Memory B cell (primary cell): Measurements from ENCODE around the gene NME3.
"Not testable (repeated sequence)": the region's sequence is repeated elsewhere in the genome, so short reads cannot be mapped to it uniquely, and the experiment has no call there.

Experiments
- ATAC-seq: fragments of 150-1000 bp; cut with Tn5 transposase; 2 replicates; pipeline ENCODE4 v1.10.0; 2021; ENCODE audit warnings: low read depth, mild to moderate bottlenecking, moderate library complexity
- DNase-seq, 2 donors: peaks; one replicate each; pipeline ENCODE4 v3.0.0; 2022; ENCODE audit warnings: low spot score in 2 of 2
- H3K27ac Mint-ChIP-seq: one replicate; pipeline ENCODE4 v1.8.0; 2022; ENCODE audit warnings: mild to moderate bottlenecking, moderate library complexity, mixed read lengths
- H3K27me3 Mint-ChIP-seq: one replicate; pipeline ENCODE4 v1.8.0; 2022; ENCODE audit warnings: mixed read lengths
- H3K36me3 Mint-ChIP-seq: one replicate; pipeline ENCODE4 v1.8.0; 2022; ENCODE audit warnings: mild to moderate bottlenecking, mixed read lengths
- H3K4me1 Mint-ChIP-seq: one replicate; pipeline ENCODE4 v1.8.0; 2022; ENCODE audit warnings: mixed read lengths
- H3K4me3 Mint-ChIP-seq: one replicate; pipeline ENCODE4 v1.8.0; 2022; ENCODE audit warnings: mild to moderate bottlenecking, moderate library complexity, mixed read lengths
- H3K9me3 Mint-ChIP-seq: one replicate; pipeline ENCODE4 v1.8.0; 2022; ENCODE audit warnings: mixed read lengths

The NME3 gene

GRCh38 chr16:1746693-1747195 is 24.6 kb downstream of the NME3 start:
- Mint-ChIP-seq H3K27me3 (no peaks in the 10 kb centered on the region), H3K4me3 (no peak overlapping the region), H3K9me3 (no peaks in the 10 kb centered on the region), H3K27ac (no peak overlapping the region), H3K4me1 (peaks cover 2% of the 10 kb centered on the region), H3K36me3 (peaks cover 16% of the 10 kb centered on the region)
- ATAC-seq (no peak), DNase-seq (no peak)

- H3K4me1 Mint-ChIP-seq: peaks cover 3% of the 10 kb centered on the region
- DNase-seq (no peak), ATAC-seq (no peak)
- peaks cover 16% of the 10 kb centered on the region for H3K36me3 Mint-ChIP-seq
- H3K9me3 Mint-ChIP-seq: no peaks in the 10 kb centered on the region
- no peaks in the 10 kb centered on the region for H3K27me3 Mint-ChIP-seq
- no peak overlapping the region for H3K4me3 Mint-ChIP-seq
- H3K27ac Mint-ChIP-seq: no peak overlapping the region
Measured at GRCh38 chr16:1745900-1746692, 25.2 kb downstream of the NME3 start.

GRCh38 chr16:1745181-1745899 is 26.0 kb downstream of the NME3 start:
- peaks cover 16% of the 10 kb centered on the region for H3K36me3 Mint-ChIP-seq

GRCh38 chr16:1744338-1744840 is 27.0 kb downstream of the NME3 start:
- no peak overlapping the region for H3K4me3 Mint-ChIP-seq
- peak overlapping the region; percentile 41 for H3K27ac Mint-ChIP-seq
- H3K9me3 Mint-ChIP-seq: no peaks in the 10 kb centered on the region
- peaks cover 16% of the 10 kb centered on the region for H3K36me3 Mint-ChIP-seq
- H3K27me3 Mint-ChIP-seq: no peaks in the 10 kb centered on the region
- peaks cover 4% of the 10 kb centered on the region for H3K4me1 Mint-ChIP-seq
- DNase-seq (no peak), ATAC-seq (no peak)

More at GRCh38 chr16:1745181-1745899, 26.0 kb downstream of the NME3 start:
- ATAC-seq (no peak), DNase-seq (no peak)
- Mint-ChIP-seq H3K4me1 (peaks cover 4% of the 10 kb centered on the region), H3K27ac (peak overlapping the region; percentile 41), H3K9me3 (no peaks in the 10 kb centered on the region), H3K4me3 (no peak overlapping the region), H3K27me3 (no peaks in the 10 kb centered on the region)

- Mint-ChIP-seq H3K4me1 (peaks cover 4% of the 10 kb centered on the region), H3K27ac (no peak overlapping the region)
Measured at GRCh38 chr16:1743376-1744337, 27.7 kb downstream of the NME3 start.

GRCh38 chr16:1741553-1742165 is 29.7 kb downstream of the NME3 start:
- Mint-ChIP-seq H3K27ac (no peak overlapping the region), H3K9me3 (no peaks in the 10 kb centered on the region), H3K4me1 (peaks cover 4% of the 10 kb centered on the region), H3K36me3 (peaks cover 7% of the 10 kb centered on the region), H3K27me3 (no peaks in the 10 kb centered on the region), H3K4me3 (no peak overlapping the region)
- ATAC-seq (no peak), DNase-seq (no peak)

More at GRCh38 chr16:1743376-1744337, 27.7 kb downstream of the NME3 start:
- Mint-ChIP-seq H3K27me3 (no peaks in the 10 kb centered on the region), H3K4me3 (no peak overlapping the region), H3K9me3 (no peaks in the 10 kb centered on the region), H3K36me3 (peaks cover 14% of the 10 kb centered on the region)
- no peak for DNase-seq
- ATAC-seq: no peak

- DNase-seq: no peak
- H3K4me3 Mint-ChIP-seq: no peak overlapping the region
Measured at GRCh38 chr16:1740781-1741490, 30.4 kb downstream of the NME3 start.

GRCh38 chr16:1740234-1740633 is 31.1 kb downstream of the NME3 start:
- ATAC-seq (no peak), DNase-seq (no peak)
- Mint-ChIP-seq H3K27me3 (no peaks in the 10 kb centered on the region), H3K4me1 (peaks cover 4% of the 10 kb centered on the region), H3K27ac (no peak overlapping the region), H3K4me3 (no peak overlapping the region), H3K36me3 (peaks cover 7% of the 10 kb centered on the region), H3K9me3 (no peaks in the 10 kb centered on the region)

More at GRCh38 chr16:1740781-1741490, 30.4 kb downstream of the NME3 start:
- ATAC-seq: no peak
- Mint-ChIP-seq H3K27ac (no peak overlapping the region), H3K4me1 (peaks cover 4% of the 10 kb centered on the region), H3K36me3 (peaks cover 7% of the 10 kb centered on the region), H3K27me3 (no peaks in the 10 kb centered on the region), H3K9me3 (no peaks in the 10 kb centered on the region)

- ATAC-seq (no peak), DNase-seq (no peak)
- peaks cover 3% of the 10 kb centered on the region for H3K4me1 Mint-ChIP-seq
- no peaks in the 10 kb centered on the region for H3K9me3 Mint-ChIP-seq
- no peak overlapping the region for H3K4me3 Mint-ChIP-seq
- peaks cover 2% of the 10 kb centered on the region for H3K36me3 Mint-ChIP-seq
- no peaks in the 10 kb centered on the region for H3K27me3 Mint-ChIP-seq
- no peak overlapping the region for H3K27ac Mint-ChIP-seq
Measured at GRCh38 chr16:1734816-1735215, 36.5 kb downstream of the NME3 start.

- Mint-ChIP-seq H3K36me3 (peaks cover 4% of the 10 kb centered on the region), H3K27me3 (no peaks in the 10 kb centered on the region), H3K27ac (no peak overlapping the region), H3K9me3 (no peaks in the 10 kb centered on the region), H3K4me1 (peaks cover 3% of the 10 kb centered on the region), H3K4me3 (no peak overlapping the region)
- ATAC-seq (no peak), DNase-seq (no peak)
Measured at GRCh38 chr16:1734123-1734522, 37.2 kb downstream of the NME3 start.

GRCh38 chr16:1732551-1732987 is 38.8 kb downstream of the NME3 start:
- H3K4me3 Mint-ChIP-seq, DNase-seq, H3K27me3 Mint-ChIP-seq, H3K36me3 Mint-ChIP-seq, ATAC-seq, H3K27ac Mint-ChIP-seq, H3K9me3 Mint-ChIP-seq, H3K4me1 Mint-ChIP-seq: not testable (repeated sequence)

GRCh38 chr16:1732071-1732470 is 39.3 kb downstream of the NME3 start:
- Mint-ChIP-seq H3K27me3 (no peaks in the 10 kb centered on the region), H3K4me3 (no peak overlapping the region), H3K36me3 (peaks cover 12% of the 10 kb centered on the region), H3K27ac (no peak overlapping the region), H3K4me1 (peaks cover 9% of the 10 kb centered on the region), H3K9me3 (no peaks in the 10 kb centered on the region)
- ATAC-seq (no peak), DNase-seq (no peak)
